Measurements from ENCODE around the gene CXCR2. TPM values are rescaled to one million over a fixed set of nuclear protein-coding genes. Genes with fewer than 3 reads are reported as not detected.

The CXCR2 gene
- total RNA-seq, 1 donor from 2014 or later: 0.07 TPM

- Mint-ChIP-seq H3K4me3 (ENCODE audit: unreplicated experiment) (no peak overlapping the region), H3K9me3 (ENCODE audit: unreplicated experiment) (peaks cover 4% of the 10 kb centered on the region), H3K27me3 (ENCODE audit: low read depth, unreplicated experiment) (peaks cover 47% of the 10 kb centered on the region), H3K4me1 (ENCODE audit: low read depth, unreplicated experiment) (peaks cover 5% of the 10 kb centered on the region), H3K27ac (ENCODE audit: unreplicated experiment) (no peak overlapping the region), H3K36me3 (ENCODE audit: low read depth, unreplicated experiment) (peaks cover 1% of the 10 kb centered on the region)
- FAIRE-seq: no peak
- no peaks in the 10 kb centered on the region for H3K9me3 ChIP-seq (ENCODE audit: insufficient read depth, low read depth, low read length)
- TF ChIP-seq CTCF (IDR thresholded peaks at IDR 0.05; ENCODE audit: insufficient read depth, low read depth, low read length): no peak
- no peak for TF ChIP-seq EZH2 (IDR thresholded peaks at IDR 0.05; ENCODE audit: insufficient read depth, low read length)
- H3K27ac ChIP-seq (ENCODE audit: low read depth, low read length): no peak overlapping the region
- H3K79me2 ChIP-seq (ENCODE audit: insufficient read depth, low read length): no peaks in the 10 kb centered on the region
- H3K9ac ChIP-seq (ENCODE audit: low read length): no peak overlapping the region
- H3K4me2 ChIP-seq (ENCODE audit: low read length): no peak overlapping the region
- peaks cover 28% of the 10 kb centered on the region for H3K27me3 ChIP-seq (ENCODE audit: insufficient read depth, low read length)
- H3K36me3 ChIP-seq (ENCODE audit: insufficient read depth, low read length): no peaks in the 10 kb centered on the region
- no peak overlapping the region for H2AFZ ChIP-seq (ENCODE audit: low read depth, low read length)
- H3K4me3 ChIP-seq (ENCODE audit: insufficient read depth, low read depth, low read length): no peak overlapping the region
- DNase-seq (ENCODE audit: low read depth): no peak
- no peaks in the 10 kb centered on the region for H4K20me1 ChIP-seq (ENCODE audit: insufficient read depth, low read length)
- no peaks in the 10 kb centered on the region for H3K4me1 ChIP-seq (ENCODE audit: insufficient read depth, low read length)
These were observed 26.9 kb downstream of the CXCR2 start for GRCh38 chr2:218152777-218153176.

- H3K9me3 Mint-ChIP-seq (ENCODE audit: unreplicated experiment): no peaks in the 10 kb centered on the region
- DNase-seq (ENCODE audit: low read depth): no peak
These were observed 30.2 kb downstream of the CXCR2 start for GRCh38 chr2:218155953-218156479.

More at GRCh38 chr2:218155953-218156479, 30.2 kb downstream of the CXCR2 start:
- Histone ChIP-seq H2AFZ (ENCODE audit: low read depth, low read length) (no peak overlapping the region), H3K4me3 (ENCODE audit: insufficient read depth, low read depth, low read length) (no peak overlapping the region), H3K79me2 (ENCODE audit: insufficient read depth, low read length) (no peaks in the 10 kb centered on the region), H3K9me3 (ENCODE audit: insufficient read depth, low read depth, low read length) (no peaks in the 10 kb centered on the region), H3K4me2 (ENCODE audit: low read length) (no peak overlapping the region), H3K27me3 (ENCODE audit: insufficient read depth, low read length) (peaks cover 17% of the 10 kb centered on the region), H3K27ac (ENCODE audit: low read depth, low read length) (no peak overlapping the region), H3K36me3 (ENCODE audit: insufficient read depth, low read length) (no peaks in the 10 kb centered on the region), H4K20me1 (ENCODE audit: insufficient read depth, low read length) (no peaks in the 10 kb centered on the region), H3K9ac (ENCODE audit: low read length) (no peak overlapping the region), H3K4me1 (ENCODE audit: insufficient read depth, low read length) (no peaks in the 10 kb centered on the region)
- Mint-ChIP-seq H3K4me3 (ENCODE audit: unreplicated experiment) (no peak overlapping the region), H3K4me1 (ENCODE audit: low read depth, unreplicated experiment) (no peaks in the 10 kb centered on the region), H3K36me3 (ENCODE audit: low read depth, unreplicated experiment) (peaks cover 1% of the 10 kb centered on the region), H3K27me3 (ENCODE audit: low read depth, unreplicated experiment) (peaks cover 32% of the 10 kb centered on the region), H3K27ac (ENCODE audit: unreplicated experiment) (no peak overlapping the region)
- no peak for FAIRE-seq
- TF ChIP-seq CTCF (IDR thresholded peaks at IDR 0.05; ENCODE audit: insufficient read depth, low read depth, low read length): no peak
- no peak for TF ChIP-seq EZH2 (IDR thresholded peaks at IDR 0.05; ENCODE audit: insufficient read depth, low read length)

Data from astrocyte (in vitro differentiated cells and primary cell).